ENCODE measurements around the gene RPL13.
"Not testable (repeated sequence)": the region's sequence is repeated elsewhere in the genome, so short reads cannot be mapped to it uniquely, and the experiment has no call there.

The RPL13 gene

DNA sequence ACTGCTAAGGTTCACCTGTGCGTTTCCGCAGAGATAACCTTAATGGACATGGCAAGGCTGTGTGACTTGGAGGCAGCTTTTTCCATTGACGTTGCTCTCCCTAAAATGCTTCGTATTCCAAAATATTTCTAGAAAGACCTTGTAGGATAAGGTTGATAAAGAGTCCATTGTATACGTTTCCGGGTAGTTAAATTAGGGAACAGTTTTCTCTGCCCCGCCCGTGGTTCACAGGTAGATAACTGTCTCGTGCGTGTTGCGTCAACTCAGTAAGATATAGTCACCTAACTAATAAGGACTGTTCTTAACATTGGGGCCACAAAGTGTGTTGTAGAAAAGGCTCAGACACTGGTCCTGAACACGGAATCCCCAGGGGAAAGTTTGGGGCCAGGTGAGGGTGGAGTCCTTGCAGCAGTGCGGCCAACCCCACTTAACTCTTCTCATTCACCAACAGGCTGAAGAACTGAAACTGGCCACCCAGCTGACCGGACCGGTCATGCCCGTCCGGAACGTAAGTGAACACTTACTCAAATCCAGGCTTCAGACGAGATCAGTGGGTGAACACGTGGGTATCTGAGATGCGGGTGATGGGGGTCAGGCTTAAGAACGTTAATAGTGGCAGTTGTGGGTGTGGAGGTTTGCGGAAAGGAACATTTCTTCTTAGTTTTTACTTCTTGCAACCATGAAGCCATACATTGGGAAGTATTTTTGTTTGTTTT lies 1.6 kb downstream of the RPL13 start:
- DNase-seq (ENCODE audit: low read depth, low spot score), result no peak
- H3K27ac ChIP-seq, result peak overlapping the region; percentile 98

DNA sequence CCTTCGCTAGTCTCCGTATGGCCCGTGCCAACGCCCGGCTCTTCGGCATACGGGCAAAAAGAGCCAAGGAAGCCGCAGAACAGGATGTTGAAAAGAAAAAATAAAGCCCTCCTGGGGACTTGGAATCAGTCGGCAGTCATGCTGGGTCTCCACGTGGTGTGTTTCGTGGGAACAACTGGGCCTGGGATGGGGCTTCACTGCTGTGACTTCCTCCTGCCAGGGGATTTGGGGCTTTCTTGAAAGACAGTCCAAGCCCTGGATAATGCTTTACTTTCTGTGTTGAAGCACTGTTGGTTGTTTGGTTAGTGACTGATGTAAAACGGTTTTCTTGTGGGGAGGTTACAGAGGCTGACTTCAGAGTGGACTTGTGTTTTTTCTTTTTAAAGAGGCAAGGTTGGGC lies 2.5 kb downstream of the RPL13 start:
- DNase-seq (ENCODE audit: low read depth, low spot score), result no peak
- H3K27ac ChIP-seq, result peak overlapping the region; percentile 98

DNA sequence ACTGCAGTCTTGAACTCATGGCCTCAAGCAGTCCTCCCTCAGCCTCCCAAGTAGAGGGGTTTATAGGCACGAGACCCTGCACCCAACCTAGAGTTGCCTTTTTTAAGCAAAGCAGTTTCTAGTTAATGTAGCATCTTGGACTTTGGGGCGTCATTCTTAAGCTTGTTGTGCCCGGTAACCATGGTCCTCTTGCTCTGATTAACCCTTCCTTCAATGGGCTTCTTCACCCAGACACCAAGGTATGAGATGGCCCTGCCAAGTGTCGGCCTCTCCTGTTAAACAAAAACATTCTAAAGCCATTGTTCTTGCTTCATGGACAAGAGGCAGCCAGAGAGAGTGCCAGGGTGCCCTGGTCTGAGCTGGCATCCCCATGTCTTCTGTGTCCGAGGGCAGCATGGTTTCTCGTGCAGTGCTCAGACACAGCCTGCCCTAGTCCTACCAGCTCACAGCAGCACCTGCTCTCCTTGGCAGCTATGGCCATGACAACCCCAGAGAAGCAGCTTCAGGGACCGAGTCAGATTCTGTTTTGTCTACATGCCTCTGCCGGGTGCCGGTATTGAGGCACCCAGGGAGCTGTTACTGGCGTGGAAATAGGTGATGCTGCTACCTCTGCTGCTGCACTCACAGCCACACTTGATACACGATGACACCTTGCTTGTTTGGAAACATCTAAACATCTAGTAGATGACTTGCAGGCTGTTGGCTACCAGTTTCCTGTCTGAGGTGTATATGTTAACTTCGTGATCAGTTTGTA lies 3.3 kb downstream of the RPL13 start:
- DNase-seq (ENCODE audit: low read depth, low spot score), result no peak
- H3K27ac ChIP-seq, result peak overlapping the region; percentile 40

DNA sequence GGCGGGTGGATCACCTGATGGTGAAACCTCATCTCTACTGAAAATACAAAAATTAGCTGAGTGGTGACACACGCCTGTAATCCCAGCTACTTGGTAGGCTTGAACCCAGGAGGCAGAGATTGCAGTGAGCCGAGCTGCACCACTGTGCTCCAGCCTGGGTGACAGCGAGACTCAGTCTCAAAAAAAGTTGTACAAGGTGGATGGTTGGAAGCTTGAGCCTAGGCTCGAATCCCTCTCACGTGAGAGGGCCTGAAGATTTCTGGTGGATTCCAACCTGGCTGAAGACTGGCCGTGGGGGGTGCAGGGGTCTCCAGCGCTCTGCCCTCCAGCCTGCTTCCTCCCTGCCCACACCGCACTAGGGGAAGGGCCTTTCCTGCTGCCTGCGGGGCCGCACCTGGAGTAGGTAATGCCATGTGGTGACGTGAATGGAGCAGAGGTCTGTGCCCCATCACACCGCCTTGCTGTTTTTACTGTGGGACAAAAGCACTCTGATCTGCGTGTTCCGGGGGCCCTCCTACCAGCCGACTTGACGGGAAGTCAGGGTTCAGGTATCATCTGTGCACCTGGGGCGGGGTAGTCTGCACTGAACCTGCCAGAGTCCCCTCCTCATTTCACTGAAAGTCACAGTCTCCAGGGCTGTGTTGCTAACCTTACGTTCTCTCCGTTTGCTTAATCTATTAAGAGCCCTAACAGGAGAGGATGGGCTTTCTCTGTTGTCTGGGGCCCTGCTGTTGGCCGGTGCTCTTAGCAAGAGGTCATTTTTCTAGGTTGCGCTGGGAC lies 4.2 kb downstream of the RPL13 start:
- H3K27ac ChIP-seq, result peak overlapping the region; percentile 40
- no peak for DNase-seq (ENCODE audit: low read depth, low spot score)

DNA sequence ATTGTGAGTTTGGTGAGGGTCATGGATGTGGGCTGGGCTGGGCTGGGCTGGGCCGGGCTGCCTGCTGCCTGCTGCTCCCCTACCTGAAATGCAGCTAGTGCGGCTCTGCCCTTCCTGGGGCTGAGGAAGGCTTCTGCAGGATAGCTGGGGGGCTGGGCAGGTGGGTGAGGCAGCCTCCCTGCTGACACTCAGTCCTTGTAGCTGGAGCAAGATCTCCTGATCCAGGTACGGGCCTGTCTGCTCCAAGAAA lies 4.7 kb downstream of the RPL13 start:
- DNase-seq (ENCODE audit: low read depth, low spot score), result no peak
- peak overlapping the region; percentile 40 for H3K27ac ChIP-seq

DNA sequence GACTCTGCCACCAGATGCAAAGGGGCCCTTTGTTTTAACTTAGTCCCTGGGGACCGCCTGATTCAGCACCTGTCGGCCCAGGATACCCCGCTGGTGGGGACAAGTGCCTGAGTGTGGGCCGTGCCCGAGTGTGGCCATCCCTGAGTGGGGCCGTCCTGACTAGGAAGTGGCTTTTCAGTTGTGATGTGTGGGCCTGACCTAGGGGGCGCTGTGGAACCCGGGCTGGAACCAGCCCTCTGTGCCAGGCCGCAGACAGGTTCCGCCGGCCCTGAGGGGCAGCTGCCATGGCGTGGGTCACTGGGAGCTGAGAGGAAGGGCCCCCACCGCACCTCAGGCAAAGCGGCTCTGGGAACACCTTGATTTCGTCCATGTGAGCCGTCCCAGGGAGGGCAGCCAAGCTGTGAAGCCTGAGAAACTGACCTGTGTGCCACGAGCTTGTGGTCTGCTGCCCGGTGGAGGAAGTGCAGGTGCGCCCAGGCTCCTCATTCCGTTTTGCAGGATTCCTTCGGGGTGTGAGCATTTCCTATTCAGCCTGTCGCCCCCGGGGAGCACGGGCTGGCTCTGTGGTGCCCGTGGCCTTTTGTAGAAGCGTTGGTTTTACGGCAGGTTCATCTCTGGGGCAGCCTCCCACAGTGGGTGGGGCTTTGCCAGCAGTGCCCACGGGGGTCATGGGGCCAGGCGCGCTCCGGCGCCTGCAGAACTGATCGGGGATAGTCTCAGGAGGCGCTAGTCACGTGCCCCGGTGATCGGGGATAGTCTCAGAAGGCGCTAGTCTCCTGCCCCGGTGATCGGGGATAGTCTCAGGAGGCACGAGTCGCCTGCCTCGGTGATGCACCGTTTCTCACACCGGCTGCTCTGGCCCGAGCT lies 5.3 kb downstream of the RPL13 start:
- peak; percentile 22 for DNase-seq (ENCODE audit: low read depth, low spot score)
- H3K27ac ChIP-seq, result peak overlapping the region; percentile 40

DNA sequence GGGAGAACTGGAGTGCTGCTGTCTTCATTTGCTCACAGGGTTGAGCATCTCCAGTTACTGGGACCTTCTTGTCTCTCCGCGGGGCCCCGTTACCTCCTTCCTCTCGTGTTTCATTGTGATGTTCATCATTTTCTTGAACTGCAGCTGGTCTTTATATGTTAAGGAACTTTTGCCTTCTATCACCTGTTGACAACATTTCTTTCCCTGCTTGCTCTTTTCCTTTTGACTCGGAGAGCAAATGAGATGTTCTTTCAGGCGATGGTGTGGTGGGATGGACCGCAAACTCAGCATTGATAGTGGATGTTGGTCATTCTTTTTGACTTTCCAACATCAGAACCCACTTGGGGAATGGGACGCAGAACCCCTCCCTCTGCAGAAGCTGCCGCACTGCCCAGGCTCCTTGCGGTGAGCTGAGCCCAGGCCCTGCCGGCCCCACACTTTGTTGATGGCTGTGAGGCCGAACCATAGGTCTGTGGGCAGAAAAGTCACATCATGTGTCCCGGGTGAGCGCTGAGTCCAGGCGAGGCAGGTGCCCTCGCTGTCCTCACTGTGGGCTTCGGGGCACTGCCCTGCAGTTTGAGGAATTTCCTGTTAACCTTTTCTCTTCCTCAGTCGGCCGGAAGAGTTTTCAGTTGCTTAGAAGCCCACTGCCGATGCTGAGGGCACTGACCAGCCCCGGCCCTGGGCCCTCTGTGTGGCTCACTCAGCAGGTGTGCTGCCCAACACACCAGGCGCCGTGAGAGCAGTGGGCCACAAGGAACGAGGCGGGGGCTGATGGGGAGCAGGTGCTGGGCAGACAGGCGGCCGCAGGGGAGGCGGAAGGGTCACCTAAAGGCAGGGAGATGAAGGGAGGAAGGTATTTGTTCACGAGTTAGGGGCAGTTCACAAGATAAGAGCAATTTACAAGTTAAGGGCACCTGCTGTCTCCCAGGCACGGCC lies 7.4 kb downstream of the RPL13 start:
- no peak for DNase-seq (ENCODE audit: low read depth, low spot score)
- no peak overlapping the region for H3K27ac ChIP-seq

DNA sequence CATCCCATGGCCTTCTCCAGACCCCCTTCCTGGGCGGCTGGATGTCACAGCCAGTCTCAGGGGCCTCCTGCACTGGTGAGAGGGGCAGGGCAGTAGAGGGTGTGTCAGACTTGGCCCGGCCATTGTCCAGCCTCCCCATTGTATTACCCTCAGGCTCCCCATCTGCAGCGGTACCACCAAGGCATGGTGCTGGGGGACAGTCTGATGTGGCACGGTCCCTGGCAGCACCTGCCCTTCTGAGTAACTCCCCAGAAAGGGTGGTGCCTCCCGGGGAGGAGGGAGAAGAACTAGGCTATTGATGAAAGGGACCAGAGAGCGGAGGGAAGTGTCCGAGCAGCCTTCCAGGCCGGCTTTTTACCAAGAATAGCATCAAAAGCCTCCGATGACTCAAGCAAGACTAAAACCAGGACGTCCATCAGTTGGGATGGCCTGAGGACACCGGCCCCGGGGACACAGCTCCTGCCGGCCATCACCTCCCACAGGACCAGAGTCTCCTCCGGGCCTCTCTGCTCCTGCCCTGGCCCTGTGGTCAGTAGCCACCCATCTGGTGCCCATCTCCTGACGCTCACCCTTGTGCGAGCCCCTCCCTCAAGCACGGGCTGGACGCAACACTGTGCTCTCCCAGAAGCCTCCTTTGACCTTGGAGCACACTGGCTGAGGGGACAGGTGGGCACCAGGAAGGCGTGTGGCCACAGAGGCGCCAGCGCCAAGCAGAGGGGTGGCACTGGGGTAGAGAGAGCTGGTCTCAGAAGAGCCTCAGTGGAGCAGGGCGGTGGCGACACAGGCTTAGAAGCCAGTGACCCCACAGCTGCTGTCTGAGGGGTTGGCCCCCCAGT lies 9.2 kb downstream of the RPL13 start:
- no peak overlapping the region for H3K27ac ChIP-seq
- DNase-seq (ENCODE audit: low read depth, low spot score), result no peak

DNA sequence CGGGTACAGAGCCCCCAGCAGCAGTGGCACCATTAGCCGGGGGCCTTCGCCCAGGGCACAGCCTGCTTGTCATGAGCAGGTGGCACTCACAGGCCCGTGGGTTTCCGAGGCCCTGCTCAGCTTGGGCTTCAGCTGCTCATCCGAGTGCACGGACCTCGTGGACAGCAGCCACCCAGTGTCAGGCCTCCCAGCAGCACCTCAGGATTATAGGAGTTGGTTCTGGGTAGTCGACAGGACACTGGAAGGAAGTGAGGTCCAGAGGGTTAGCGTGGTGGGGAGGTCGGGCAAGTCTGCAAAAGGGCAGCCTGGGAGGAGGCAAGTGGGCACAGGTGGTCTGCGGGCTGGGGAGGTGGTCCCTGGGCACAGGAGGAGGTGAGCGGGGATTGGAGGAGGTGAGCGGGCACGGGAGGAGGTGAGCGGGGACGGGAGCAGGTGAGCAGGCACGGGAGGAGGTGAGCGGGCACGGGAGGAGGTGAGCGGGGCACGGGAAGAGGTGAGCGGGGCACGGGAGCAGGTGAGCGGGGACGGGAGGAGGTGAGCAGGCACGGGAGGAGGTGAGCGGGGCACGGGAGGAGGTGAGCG lies 10.0 kb downstream of the RPL13 start:
- DNase-seq (ENCODE audit: low read depth, low spot score), result no peak

DNA sequence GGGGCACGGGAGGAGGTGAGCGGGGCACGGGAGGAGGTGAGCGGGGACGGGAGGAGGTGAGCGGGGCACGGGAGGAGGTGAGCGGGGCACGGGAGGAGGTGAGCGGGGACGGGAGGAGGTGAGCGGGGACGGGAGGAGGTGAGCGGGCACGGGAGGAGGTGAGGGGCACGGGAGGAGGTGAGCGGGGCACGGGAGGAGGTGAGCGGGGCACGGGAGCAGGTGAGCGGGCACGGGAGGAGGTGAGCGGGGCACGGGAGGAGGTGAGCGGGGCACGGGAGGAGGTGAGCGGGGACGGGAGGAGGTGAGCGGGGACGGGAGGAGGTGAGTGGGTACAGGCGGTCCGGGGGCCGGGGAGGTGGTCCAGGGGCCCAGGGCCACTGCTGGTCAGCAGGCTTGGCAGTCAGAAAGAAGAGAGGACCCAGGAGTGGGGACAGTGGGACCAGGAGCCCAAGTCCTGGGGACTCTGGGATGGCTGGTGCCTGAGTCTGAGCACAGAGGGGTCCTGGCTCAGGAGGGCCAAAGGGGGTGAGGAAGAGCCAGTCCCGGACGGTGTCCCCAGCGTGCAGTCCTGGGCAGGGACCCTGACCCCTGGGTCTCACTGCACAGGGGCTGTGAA lies 10.6 kb downstream of the RPL13 start:
- DNase-seq (ENCODE audit: low read depth, low spot score); H3K27ac ChIP-seq: not testable (repeated sequence)

More for the DNA sequence above, 10.0 kb downstream of the RPL13 start:
- H3K27ac ChIP-seq, result no peak overlapping the region

DNA sequence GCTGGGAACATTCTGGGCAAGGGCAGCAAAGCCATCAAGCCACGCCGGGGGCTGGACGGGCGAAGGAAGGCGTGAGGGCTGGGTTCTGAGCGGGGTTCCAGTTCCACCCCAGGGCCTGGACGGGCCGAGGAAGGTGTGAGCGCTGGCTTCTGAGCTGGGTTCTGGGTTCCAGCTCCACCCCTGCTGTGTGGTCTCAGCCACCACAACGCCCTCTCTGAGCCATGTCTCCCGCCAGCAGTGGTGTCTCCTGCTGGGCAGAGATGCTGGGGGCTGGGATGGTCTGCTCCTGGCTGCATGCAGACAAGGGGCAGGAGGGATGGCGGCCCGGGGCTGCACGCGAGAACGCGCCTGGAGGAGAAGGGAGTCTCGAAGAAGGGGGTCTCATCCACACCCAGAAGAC lies 11.2 kb downstream of the RPL13 start:
- DNase-seq (ENCODE audit: low read depth, low spot score), result no peak
- H3K27ac ChIP-seq, result no peak overlapping the region

DNA sequence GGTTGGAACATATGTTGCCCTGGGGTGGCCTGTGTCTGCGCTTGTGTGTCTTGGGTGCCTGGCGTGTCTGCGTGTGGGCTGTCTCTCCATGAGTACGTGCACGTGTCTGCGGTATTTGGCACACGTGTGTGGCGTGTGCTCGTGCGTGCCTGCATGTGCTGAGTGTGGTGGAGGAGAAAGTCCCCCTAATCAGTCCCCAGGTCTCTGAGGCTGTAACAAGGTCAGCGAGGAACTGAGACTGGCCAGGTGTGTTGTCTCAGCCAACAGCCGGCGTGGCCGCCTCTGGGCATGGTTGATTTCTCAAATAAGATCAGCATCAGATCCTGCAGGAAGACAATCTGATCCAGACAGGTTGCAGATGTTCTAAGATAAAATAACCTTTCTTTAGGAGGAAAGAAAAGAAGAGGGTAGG lies 11.6 kb downstream of the RPL13 start:
- H3K27ac ChIP-seq, result no peak overlapping the region
- no peak for DNase-seq (ENCODE audit: low read depth, low spot score)

DNA sequence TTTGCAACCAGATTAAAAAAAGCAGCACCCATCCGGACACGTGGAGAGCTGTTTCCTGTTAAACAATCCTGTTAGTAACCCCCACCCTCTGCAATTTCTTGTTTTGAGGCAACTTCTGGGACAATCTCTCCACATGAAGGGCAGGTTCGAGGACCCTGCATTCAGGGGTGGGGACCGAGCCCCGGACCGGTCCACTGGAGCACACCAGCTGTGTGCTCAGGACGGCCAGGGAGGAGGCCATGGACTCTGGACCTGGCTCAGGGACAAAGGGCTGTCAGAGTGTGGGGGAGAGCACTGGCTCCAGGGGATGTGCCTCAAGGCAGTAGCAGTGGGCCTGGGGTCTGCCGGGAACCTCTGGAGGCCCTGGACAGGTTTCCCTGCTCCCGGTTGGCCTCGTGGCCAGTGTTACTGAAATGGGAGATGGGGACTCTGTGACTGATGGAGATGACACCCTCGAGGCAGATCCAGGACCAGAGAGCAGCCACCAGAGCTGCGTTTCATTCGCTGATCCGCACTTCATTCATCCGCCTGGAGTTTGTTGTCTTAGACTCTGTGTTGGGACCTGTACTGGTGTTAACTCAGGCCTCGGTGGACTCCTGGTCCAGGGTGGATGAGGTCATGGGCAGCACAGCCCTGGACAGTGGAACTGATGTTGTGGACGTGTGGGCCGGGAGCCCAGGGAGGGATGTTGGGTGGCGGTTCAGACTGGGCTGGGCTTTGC lies 12.2 kb downstream of the RPL13 start:
- no peak for DNase-seq (ENCODE audit: low read depth, low spot score)
- H3K27ac ChIP-seq, result no peak overlapping the region

DNA sequence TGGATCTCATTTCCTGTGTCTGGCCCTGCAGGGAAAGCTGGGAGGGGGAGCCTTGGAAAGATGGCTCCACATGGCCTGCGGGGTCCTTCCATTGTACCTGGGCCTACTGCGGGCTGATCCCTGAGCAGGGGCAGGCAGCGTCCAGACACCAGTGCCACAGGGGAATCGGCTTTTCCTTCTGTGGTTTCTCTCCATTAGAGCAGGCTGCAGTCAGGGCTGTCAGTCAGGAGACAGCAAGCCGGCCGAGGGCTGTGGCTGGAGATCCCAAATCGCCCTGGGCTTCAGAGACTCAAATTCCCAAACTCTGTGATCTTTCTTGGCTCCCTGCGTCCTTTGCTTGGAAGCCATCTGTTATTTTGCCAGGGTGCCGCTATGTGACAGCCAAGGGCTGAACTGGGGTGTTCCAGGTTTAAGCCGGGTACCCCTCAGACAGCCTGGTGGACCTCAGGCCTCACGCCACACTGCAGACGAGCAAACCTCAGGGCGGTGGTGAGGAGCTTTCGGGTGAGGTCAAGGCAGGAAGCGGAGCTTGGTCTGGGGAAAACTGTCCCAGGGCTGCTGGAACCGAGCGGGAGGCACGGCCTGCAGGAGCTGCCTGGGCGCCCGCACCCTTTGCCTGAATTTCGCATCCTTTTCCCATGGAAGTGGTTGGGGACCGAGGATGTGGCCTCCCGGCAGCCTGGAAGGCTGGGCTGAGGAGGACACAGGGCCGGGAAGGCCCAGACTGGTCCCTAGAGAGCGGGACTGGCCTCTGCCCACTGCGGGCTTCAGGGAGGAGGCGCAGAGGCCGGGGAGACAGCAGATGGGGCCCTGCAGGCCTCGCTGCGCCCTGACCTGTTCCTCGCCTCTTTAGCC lies 13.6 kb downstream of the RPL13 start:
- DNase-seq (ENCODE audit: low read depth, low spot score), result no peak
- no peak overlapping the region for H3K27ac ChIP-seq

DNA sequence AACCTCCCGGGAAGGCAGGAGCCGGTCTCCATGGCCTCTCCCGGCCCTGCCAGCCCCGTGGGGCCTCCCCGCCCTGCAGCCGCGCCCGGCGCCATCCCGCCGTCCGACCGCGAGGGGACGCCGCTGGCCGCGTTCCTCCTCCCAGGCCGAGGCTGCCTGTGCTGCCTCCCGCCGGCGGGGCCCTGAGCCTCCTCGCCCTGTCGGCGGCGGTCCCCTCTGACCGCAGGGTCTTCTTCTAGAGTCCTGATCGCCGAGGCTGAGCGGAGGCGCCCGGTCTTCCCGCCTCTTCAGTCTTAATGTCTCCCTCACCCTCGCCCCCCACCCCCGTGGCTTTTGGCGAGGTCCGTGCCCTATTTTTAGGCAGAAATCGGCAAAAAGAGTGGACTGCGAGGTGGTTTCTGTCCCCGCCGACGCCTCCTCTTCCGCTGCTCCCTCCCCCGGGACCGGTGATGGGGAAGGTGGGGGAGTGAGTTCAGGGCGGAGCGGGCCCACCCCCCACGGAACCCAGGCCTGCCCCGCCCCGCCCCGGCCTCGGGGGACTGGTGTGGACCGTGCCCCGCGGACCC lies 14.3 kb downstream of the RPL13 start:
- no peak overlapping the region for H3K27ac ChIP-seq

More for the DNA sequence above, 14.3 kb downstream of the RPL13 start:
- no peak for DNase-seq (ENCODE audit: low read depth, low spot score)

Data from epithelial cell of prostate (primary cell).